Measurements from ENCODE around the gene CEP44. TPM values are rescaled to one million over a fixed set of nuclear protein-coding genes. Genes with fewer than 3 reads are reported as not detected.
"Not testable (repeated sequence)": the region's sequence is repeated elsewhere in the genome, so short reads cannot be mapped to it uniquely, and the experiment has no call there.

The CEP44 gene
- total RNA-seq, 4 donors from 2014 or later: 5.8 to 13.9 (median 9.0) TPM

- no peak for TF ChIP-seq CTCF (IDR thresholded peaks at IDR 0.05)
- ATAC-seq (ENCODE audit: low FRiP score): no peak
Observed at GRCh38 chr4:174284487-174284886, 776 bp downstream of the CEP44 start.

DNA sequence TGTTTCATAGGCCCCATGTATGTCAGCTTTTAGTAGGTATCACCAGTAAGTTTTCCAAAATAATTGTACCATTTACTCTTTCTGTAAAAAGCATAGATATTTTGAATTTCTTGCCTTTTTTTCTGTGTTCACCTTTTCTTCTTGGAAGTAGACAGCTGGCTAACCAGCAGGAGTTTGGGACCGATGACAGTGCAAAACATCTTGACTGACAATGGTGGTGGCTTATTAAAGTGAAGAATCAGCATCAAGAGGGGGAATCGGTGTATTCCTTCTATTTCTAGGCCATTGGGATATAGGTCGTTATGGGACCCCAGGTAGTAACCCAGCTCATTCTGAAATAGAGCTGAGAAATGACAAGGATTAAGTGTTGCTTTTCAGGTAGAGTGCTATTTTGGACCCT lies 3.2 kb downstream of the CEP44 start:
- TF ChIP-seq CTCF (IDR thresholded peaks at IDR 0.05): no peak
- ATAC-seq (ENCODE audit: low FRiP score) (no peak), DNase-seq (ENCODE audit: low spot score) (no peak)

More at GRCh38 chr4:174284487-174284886, 776 bp downstream of the CEP44 start:
- no peak for DNase-seq (ENCODE audit: low spot score)

DNA sequence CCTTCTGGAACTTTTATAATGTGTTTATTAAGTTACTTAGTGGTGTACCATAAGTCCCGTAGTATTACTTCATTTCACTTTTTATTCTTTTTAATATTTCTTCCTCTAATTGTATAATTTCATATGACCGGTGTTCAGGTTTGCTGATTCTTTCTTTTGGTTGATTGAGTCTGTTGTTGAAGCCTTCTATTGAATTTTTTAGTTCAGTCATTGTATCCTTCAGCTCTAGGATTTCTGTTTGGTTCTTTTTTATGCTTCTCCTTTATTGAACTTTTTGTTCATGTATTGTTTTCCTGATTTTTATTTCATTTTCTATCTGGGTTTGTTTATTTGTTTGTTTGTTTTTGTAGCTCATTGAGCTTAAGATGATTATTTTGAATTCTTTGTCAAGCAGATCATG lies 8.8 kb downstream of the CEP44 start:
- TF ChIP-seq CTCF (IDR thresholded peaks at IDR 0.05): no peak
- ATAC-seq (ENCODE audit: low FRiP score) (no peak), DNase-seq (ENCODE audit: low spot score) (no peak)

- not testable (repeated sequence) for ATAC-seq (ENCODE audit: low FRiP score); DNase-seq (ENCODE audit: low spot score)
Observed at GRCh38 chr4:174294641-174295040, 10.9 kb downstream of the CEP44 start.

DNA sequence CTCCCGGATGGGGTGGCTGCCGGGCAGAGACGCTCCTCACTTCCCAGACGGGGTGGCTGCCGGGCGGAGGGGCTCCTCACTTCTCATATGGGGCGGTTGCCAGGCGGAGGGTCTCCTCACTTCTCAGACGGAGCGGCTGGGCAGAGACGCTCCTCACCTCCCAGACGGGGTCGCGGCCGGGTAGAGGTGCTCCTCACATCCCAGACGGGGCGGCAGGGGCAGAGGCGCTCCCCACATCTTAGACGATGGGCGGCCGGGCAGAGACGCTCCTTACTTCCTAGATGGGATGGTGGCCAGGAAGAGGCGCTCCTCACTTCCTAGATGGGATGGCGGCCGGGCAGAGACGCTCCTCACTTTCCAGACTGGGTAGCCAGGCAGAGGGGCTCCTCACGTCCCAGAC lies 11.4 kb downstream of the CEP44 start:
- DNase-seq (ENCODE audit: low spot score); ATAC-seq (ENCODE audit: low FRiP score): not testable (repeated sequence)

DNA sequence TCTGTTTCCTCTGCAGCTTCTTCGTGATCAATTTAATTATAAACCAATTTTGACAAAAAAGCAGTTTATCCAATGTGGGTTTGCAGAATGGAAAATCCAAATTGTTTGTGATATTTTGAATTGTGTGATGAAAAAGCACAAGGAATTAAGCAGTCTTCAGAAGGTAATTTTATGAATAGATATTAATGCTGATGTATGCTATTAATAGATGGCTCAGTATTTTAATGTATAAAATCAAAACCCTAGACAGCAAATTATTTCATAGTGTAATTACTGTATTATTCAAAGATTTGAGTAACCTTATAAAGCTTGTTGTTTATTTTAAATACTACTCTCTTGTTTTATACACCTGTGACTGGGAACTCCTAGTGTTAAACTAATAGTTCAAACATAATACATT lies 20.0 kb downstream of the CEP44 start:
- no peak for ATAC-seq (ENCODE audit: low FRiP score)
- no peak for TF ChIP-seq CTCF (IDR thresholded peaks at IDR 0.05)
- DNase-seq (ENCODE audit: low spot score): no peak

DNA sequence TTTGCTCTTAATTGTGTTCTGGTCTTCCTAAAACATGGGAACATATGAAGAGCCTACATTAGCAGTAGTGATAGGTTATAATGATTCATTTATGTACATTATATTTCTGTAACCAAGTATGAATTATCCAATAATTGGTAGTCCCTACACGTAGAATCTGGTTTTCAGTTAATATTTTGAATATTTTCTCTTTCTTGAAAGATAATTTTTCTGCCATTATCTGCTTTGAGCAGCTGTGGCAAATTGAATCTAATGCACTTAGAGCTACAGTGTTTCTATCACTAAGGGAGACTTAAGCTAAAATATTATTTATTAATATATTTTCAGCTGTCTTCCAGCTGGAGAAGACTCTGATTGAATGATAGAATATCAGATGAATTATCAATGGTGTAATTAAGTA lies 21.0 kb downstream of the CEP44 start:
- ATAC-seq (ENCODE audit: low FRiP score): no peak

DNA sequence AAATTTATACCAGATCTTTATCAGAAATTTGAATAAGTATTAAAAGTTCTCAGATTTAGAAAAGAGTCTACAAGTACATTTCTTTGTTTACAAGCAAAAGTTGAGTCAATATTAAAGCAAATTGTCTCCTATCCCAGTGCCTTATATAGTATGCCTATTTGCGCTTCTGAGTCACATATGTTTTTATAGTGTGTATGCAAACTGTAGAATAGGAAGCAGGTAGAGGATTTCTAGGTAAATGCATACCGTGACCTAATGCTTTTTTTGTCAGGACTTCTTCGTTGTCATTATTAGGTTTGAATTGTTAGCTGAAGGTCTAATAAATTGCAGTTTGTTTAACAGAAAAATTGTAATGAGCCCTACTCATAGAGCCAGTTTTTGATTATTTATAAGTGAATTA lies 22.2 kb downstream of the CEP44 start:
- DNase-seq (ENCODE audit: low spot score) (no peak), ATAC-seq (ENCODE audit: low FRiP score) (no peak)
- TF ChIP-seq CTCF (IDR thresholded peaks at IDR 0.05): no peak

More for the DNA sequence above, 21.0 kb downstream of the CEP44 start:
- no peak for DNase-seq (ENCODE audit: low spot score)
- TF ChIP-seq CTCF (IDR thresholded peaks at IDR 0.05): no peak

All from omental fat pad (tissue), 4 donors.